Prostate gland (tissue), 2 donors: ENCODE measurements around the gene PTPN14.

ENCODE experiments used
- CTCF ChIP-seq, 4 experiments: fragments of 200-600 bp in 2 of 4; fragments of 450-650 bp in 2 of 4; sonication (generic) in 2 of 4; IDR thresholded peaks; 1 replicate in 3 of 4; 2 replicates in 1 of 4; pipeline ENCODE4 v1.5.1; 2016 to 2019; ENCODE audit warnings: antibody characterized with exemption in 4 of 4, mild to moderate bottlenecking in 2 of 4, moderate library complexity in 2 of 4
- POLR2A ChIP-seq: fragments of 450-650 bp; IDR thresholded peaks from one replicate; pipeline ENCODE4 v1.6.1; 2016; ENCODE audit warnings: antibody characterized with exemption, mild to moderate bottlenecking
- POLR2AphosphoS5 ChIP-seq: sonication (generic); formaldehyde crosslinking; IDR thresholded peaks from one replicate; pipeline ENCODE4 v1.6.1; 2017; ENCODE audit warnings: antibody characterized with exemption

DNA sequence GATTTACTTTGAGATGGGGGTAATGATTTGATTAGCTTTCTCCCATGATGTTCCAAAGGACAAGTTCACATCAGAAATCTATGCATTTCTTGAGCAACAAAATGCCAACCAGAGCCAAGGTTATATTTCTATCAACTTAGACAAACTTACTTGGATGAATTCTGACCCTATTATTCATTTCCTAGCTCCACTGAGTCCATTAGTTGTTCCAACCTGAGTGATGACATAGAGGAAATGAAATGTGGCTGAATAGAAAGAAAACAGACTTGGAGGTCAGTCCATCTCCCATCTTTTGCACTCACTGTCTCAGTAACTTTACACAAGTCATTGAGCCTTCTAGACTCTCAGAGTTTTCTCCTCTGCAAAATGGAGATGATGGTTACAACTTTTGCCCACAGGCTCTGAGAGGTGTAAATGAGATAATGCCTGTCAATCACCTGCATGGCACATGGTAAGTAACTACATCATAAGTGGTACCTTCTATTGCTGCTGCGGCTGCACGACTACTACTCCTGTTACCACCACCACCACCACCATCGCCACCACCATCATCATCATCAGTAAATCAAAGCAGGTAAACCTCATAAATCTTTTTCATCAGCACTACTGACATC is 98.2 kb downstream of the PTPN14 start:
- no peak for TF ChIP-seq CTCF (IDR thresholded peaks at IDR 0.05)
- TF ChIP-seq POLR2AphosphoS5: no peak
- no peak for TF ChIP-seq POLR2A
